KMS-11 (cell line): ENCODE data around the gene PRMT7.
A peak's percentile ranks its signal among the peaks of the same experiment; 100 is the strongest.

ENCODE experiments used
- H2AFZ ChIP-seq: fragments of 200-600 bp; sonication (generic); 2 replicates; pipeline ENCODE4 v1.6.1; 2016; ENCODE audit warnings: antibody characterized with exemption, mixed run types, low read depth
- H3K27ac ChIP-seq: fragments of 200-600 bp; sonication (generic); 2 replicates; pipeline ENCODE4 v1.6.1; 2016; ENCODE audit warnings: mild to moderate bottlenecking, mixed run types
- H3K27me3 ChIP-seq: fragments of 200-600 bp; sonication (generic); 2 replicates; pipeline ENCODE4 v1.6.1; 2017; ENCODE audit warnings: mild to moderate bottlenecking, low read depth, mixed run types, moderate library complexity; ENCODE audit not compliant: insufficient read depth
- H3K36me3 ChIP-seq: fragments of 200-600 bp; sonication (generic); 2 replicates; pipeline ENCODE4 v1.6.1; 2017; ENCODE audit warnings: mild to moderate bottlenecking, mixed run types; ENCODE audit not compliant: insufficient read depth
- H3K4me1 ChIP-seq: fragments of 200-600 bp; sonication (generic); 2 replicates; pipeline ENCODE4 v1.6.1; 2016; ENCODE audit warnings: mild to moderate bottlenecking, low read depth, mixed run types; ENCODE audit not compliant: poor library complexity, severe bottlenecking
- H3K4me2 ChIP-seq: fragments of 200-600 bp; sonication (generic); 2 replicates; pipeline ENCODE4 v1.7.0; 2016; ENCODE audit warnings: mild to moderate bottlenecking, mixed run types
- H3K4me3 ChIP-seq: fragments of 200-600 bp; sonication (generic); IDR thresholded peaks from 2 replicates; pipeline ENCODE4 v1.6.1; 2017; ENCODE audit warnings: low read depth, low read length, mixed read lengths; ENCODE audit not compliant: insufficient read depth
- H3K79me2 ChIP-seq: fragments of 200-600 bp; sonication (generic); 2 replicates; pipeline ENCODE4 v1.6.1; 2016; ENCODE audit warnings: low read depth, mixed run types; ENCODE audit not compliant: insufficient read depth
- H3K9ac ChIP-seq: fragments of 200-600 bp; sonication (generic); 2 replicates; pipeline ENCODE4 v1.6.1; 2016; ENCODE audit warnings: mild to moderate bottlenecking, mixed run types
- H4K20me1 ChIP-seq: fragments of 200-600 bp; sonication (generic); 2 replicates; pipeline ENCODE4 v1.6.1; 2016; ENCODE audit warnings: mild to moderate bottlenecking, mixed run types; ENCODE audit not compliant: insufficient read depth
- TF ChIP-seq, protein P1 (sequence below): fragments of 200-600 bp; sonication (generic); conservative IDR thresholded peaks from 2 replicates; pipeline ENCODE4 v1.6.1; 2017; ENCODE audit warnings: low read depth, mild to moderate bottlenecking, antibody characterized with exemption, low read length, moderate library complexity, mixed read lengths

Gene PRMT7

DNA sequence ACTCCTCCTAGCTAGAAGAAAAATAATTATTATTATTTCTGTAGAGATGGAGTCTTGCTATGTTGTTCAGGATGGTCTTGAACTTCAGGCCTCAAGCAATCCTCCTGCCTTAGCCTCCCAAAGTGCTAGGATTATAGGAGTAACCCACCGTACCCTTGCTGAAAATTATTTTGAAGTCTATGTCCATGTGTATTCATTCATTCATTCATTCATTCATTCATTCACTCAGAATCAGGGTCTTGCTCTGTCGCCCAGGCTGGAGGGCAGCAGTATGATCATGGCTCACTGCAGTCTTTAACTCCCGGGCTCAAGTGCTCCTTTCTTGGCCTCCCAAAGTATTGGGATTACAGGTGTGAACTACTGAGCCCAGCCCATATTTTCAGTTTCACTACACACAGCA lies 4.2 kb upstream of the PRMT7 start:
- Histone ChIP-seq H2AFZ (no peak overlapping the region), H3K4me3 (no peak overlapping the region), H3K4me2 (peak overlapping the region; percentile 70), H4K20me1 (no peaks in the 10 kb centered on the region), H3K27me3 (no peaks in the 10 kb centered on the region), H3K9ac (no peak overlapping the region), H3K27ac (peak overlapping the region; percentile 34; the same call in 1 of the 2 replicates), H3K4me1 (peaks cover 37% of the 10 kb centered on the region), H3K36me3 (peaks cover 9% of the 10 kb centered on the region; the same call in 1 of the 2 replicates), H3K79me2 (peaks cover 56% of the 10 kb centered on the region)
- TF ChIP-seq, protein P1, sequence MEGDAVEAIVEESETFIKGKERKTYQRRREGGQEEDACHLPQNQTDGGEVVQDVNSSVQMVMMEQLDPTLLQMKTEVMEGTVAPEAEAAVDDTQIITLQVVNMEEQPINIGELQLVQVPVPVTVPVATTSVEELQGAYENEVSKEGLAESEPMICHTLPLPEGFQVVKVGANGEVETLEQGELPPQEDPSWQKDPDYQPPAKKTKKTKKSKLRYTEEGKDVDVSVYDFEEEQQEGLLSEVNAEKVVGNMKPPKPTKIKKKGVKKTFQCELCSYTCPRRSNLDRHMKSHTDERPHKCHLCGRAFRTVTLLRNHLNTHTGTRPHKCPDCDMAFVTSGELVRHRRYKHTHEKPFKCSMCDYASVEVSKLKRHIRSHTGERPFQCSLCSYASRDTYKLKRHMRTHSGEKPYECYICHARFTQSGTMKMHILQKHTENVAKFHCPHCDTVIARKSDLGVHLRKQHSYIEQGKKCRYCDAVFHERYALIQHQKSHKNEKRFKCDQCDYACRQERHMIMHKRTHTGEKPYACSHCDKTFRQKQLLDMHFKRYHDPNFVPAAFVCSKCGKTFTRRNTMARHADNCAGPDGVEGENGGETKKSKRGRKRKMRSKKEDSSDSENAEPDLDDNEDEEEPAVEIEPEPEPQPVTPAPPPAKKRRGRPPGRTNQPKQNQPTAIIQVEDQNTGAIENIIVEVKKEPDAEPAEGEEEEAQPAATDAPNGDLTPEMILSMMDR: no peak

DNA sequence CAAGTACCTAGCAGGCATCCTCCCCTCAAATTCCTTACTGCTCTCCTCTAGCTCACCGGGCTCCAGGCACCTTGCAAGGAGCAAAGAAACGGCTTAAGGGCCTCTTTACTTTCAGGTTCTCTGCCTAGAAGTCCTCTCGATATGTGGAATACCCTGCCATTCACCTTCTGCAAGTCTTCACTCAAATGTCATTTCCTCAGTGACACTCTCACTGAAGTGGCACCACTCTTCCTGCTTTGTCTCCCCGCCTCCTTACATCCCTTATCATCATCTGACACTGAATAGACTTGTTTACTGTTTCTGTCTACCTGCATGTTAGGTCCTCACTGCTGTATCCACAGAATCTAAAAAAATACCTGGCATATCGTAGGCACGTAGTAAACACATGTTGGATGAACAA lies 1.0 kb upstream of the PRMT7 start:
- peaks cover 50% of the 10 kb centered on the region for H3K4me1 ChIP-seq
- no peaks in the 10 kb centered on the region for H3K27me3 ChIP-seq
- H3K79me2 ChIP-seq: peaks cover 71% of the 10 kb centered on the region
- peak overlapping the region; percentile 64 for H3K9ac ChIP-seq
- no peaks in the 10 kb centered on the region for H4K20me1 ChIP-seq
- TF ChIP-seq, protein P1: no peak
- H2AFZ ChIP-seq: 0 out of 2 replicates have a peak overlapping the region, but pooled peaks have one; percentile 69
- peaks cover 9% of the 10 kb centered on the region; the same call in 1 of the 2 replicates for H3K36me3 ChIP-seq
- H3K4me3 ChIP-seq: no peak overlapping the region
- H3K27ac ChIP-seq: peak overlapping the region; percentile 65; the same call in 1 of the 2 replicates
- peak overlapping the region; percentile 99 for H3K4me2 ChIP-seq

- H3K27ac ChIP-seq: peak overlapping the region; percentile 65
- H3K27me3 ChIP-seq: no peaks in the 10 kb centered on the region
- peaks cover 9% of the 10 kb centered on the region; the same call in 1 of the 2 replicates for H3K36me3 ChIP-seq
- TF ChIP-seq, protein P1: no peak
- H3K4me2 ChIP-seq: peak overlapping the region; percentile 99
- H3K4me1 ChIP-seq: peaks cover 50% of the 10 kb centered on the region
- peaks cover 75% of the 10 kb centered on the region for H3K79me2 ChIP-seq
- H3K4me3 ChIP-seq: no peak overlapping the region
- H3K9ac ChIP-seq: peak overlapping the region; percentile 64
- peak overlapping the region; percentile 69; the same call in 1 of the 2 replicates for H2AFZ ChIP-seq
- no peaks in the 10 kb centered on the region for H4K20me1 ChIP-seq
Observed at GRCh38 chr16:68310437-68310773, 414 bp upstream of the PRMT7 start.

DNA sequence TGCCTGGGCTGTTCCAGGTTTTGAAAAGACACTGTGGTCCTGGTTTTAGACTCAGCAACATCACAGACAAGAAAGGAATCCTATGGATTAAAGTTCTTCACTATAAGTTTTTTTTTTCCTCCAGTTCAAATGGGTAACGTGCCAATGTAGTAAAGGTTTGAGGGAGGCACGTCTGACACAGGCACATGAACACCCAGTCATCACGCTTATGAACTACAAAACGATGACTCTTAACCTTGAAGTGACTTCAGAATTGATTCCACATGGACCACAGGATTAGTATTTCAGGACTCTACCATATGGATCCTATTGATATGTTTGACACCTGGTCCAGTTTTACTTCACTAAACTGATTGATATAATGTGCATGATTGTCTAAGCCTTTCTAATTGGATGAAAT lies 2.3 kb downstream of the PRMT7 start:
- H3K4me2 ChIP-seq: no peak overlapping the region
- no peak overlapping the region for H3K9ac ChIP-seq
- H4K20me1 ChIP-seq: no peaks in the 10 kb centered on the region
- peaks cover 37% of the 10 kb centered on the region for H3K4me1 ChIP-seq
- peaks cover 2% of the 10 kb centered on the region; the same call in 1 of the 2 replicates for H3K36me3 ChIP-seq
- H3K27me3 ChIP-seq: no peaks in the 10 kb centered on the region
- TF ChIP-seq, protein P1: no peak
- H3K4me3 ChIP-seq: no peak overlapping the region
- peaks cover 61% of the 10 kb centered on the region for H3K79me2 ChIP-seq
- no peak overlapping the region for H2AFZ ChIP-seq
- no peak overlapping the region for H3K27ac ChIP-seq
